Endothelial cell of umbilical vein (primary cell): ENCODE measurements around the gene IGSF9. TPM values are rescaled to one million over a fixed set of nuclear protein-coding genes. Genes with fewer than 3 reads are reported as not detected.

ENCODE experiments used
- BruUV-seq: library from RNA; stranded (reverse); fragments of 400-500 nt; replicated peaks from 2 replicates; lab custom pipeline; 2021; lab: Mats Ljungman, UMichigan
- CTCF ChIA-PET: fragments of 300-600, 350-600 bp; sonication (Branson Sonifier 250); formaldehyde crosslinking; loops from one replicate; lab custom pipeline; 2021; ENCODE audit warnings: antibody characterized with exemption, inconsistent platforms; lab: Charles Lee
- POLR2A ChIA-PET: fragments of 300-600, 350-600 bp; sonication (Branson Sonifier 250); formaldehyde crosslinking; loops from one replicate; lab custom pipeline; 2021; ENCODE audit warnings: antibody characterized with exemption, inconsistent platforms; lab: Charles Lee
- DNase-seq: peaks from one replicate; pipeline ENCODE4 v3.0.0-alpha.2; 2011; ENCODE audit warnings: low read depth, low spot score
- FAIRE-seq: peaks from 2 replicates; lab custom pipeline; 2011; peaks lifted over from hg19 to GRCh38; lab: Jason Lieb, UNC
- H2AFZ ChIP-seq: 2 replicates; pipeline ENCODE4 v1.6.0; 2012; ENCODE audit warnings: low read depth, low read length, control low read depth, inconsistent platforms
- H3K27ac ChIP-seq: 2 replicates; pipeline ENCODE4 v1.5.1; 2011; ENCODE audit warnings: low read depth, mild to moderate bottlenecking, control low read depth, low read length, moderate library complexity; ENCODE audit not compliant: insufficient read depth
- H3K27me3 ChIP-seq, 2 experiments: 2 replicates each; pipeline versions ENCODE4 v1.6.0 to v1.6.1; 2011; ENCODE audit warnings: low read length in 2 of 2, mixed read lengths in 1 of 2; ENCODE audit not compliant: control insufficient read depth in 2 of 2, insufficient read depth in 2 of 2
- H3K36me3 ChIP-seq, 2 experiments: 2 replicates in 1 of 2; 3 replicates in 1 of 2; pipeline ENCODE4 v1.5.1; 2011; ENCODE audit warnings: low read length in 2 of 2, mild to moderate bottlenecking in 1 of 2, moderate library complexity in 1 of 2; ENCODE audit not compliant: control insufficient read depth in 2 of 2, insufficient read depth in 2 of 2; ENCODE audit errors: extremely low read depth in 1 of 2
- H3K4me1 ChIP-seq: 3 replicates; pipeline ENCODE4 v1.5.1; 2011; ENCODE audit warnings: mild to moderate bottlenecking, low read length; ENCODE audit not compliant: control insufficient read depth, insufficient read depth; ENCODE audit errors: extremely low read depth
- H3K4me2 ChIP-seq: 2 replicates; pipeline ENCODE4 v1.6.1; 2011; ENCODE audit warnings: low read length, control low read depth, mixed read lengths; ENCODE audit not compliant: insufficient read depth
- H3K4me3 ChIP-seq, 3 experiments: fragments of 200-600 bp in 1 of 3; sonication (generic), shearing (Covaris generic) in 1 of 3; replicated peaks in 1 of 3; 2 replicates each; pipeline ENCODE4 v1.5.1; 2011 to 2016; ENCODE audit warnings: control low read depth in 3 of 3, low read length in 3 of 3, mild to moderate bottlenecking in 2 of 3, inconsistent platforms in 1 of 3, low read depth in 1 of 3, moderate library complexity in 1 of 3; ENCODE audit not compliant: insufficient read depth in 1 of 3
- H3K79me2 ChIP-seq: 2 replicates; pipeline ENCODE4 v1.6.0; 2012; ENCODE audit warnings: low read length, inconsistent platforms; ENCODE audit not compliant: control insufficient read depth, insufficient read depth
- H3K9ac ChIP-seq: replicated peaks from 2 replicates; pipeline ENCODE3; 2011; ENCODE audit warnings: low read length, control low read depth; ENCODE audit not compliant: insufficient read depth; ENCODE audit errors: extremely low read depth
- H3K9me1 ChIP-seq: replicated peaks from 3 replicates; pipeline ENCODE4 v1.6.0; 2011; ENCODE audit warnings: mild to moderate bottlenecking, low read length; ENCODE audit not compliant: control insufficient read depth, insufficient read depth; ENCODE audit errors: extremely low read depth
- H3K9me3 ChIP-seq: replicated peaks from 2 replicates; pipeline ENCODE4 v1.5.1; 2012; ENCODE audit warnings: low read length, inconsistent platforms; ENCODE audit not compliant: control insufficient read depth, insufficient read depth
- H4K20me1 ChIP-seq: replicated peaks from 2 replicates; pipeline ENCODE3; 2011; ENCODE audit warnings: mild to moderate bottlenecking, low read length; ENCODE audit not compliant: control insufficient read depth, insufficient read depth; ENCODE audit errors: extremely low read depth
- EZH2 ChIP-seq: IDR thresholded peaks from 2 replicates; pipeline ENCODE4 v1.6.1; 2012; ENCODE audit warnings: borderline replicate concordance, low read depth, mild to moderate bottlenecking, moderate library complexity, low read length, inconsistent platforms; ENCODE audit not compliant: severe bottlenecking
- FOS ChIP-seq: IDR thresholded peaks from 2 replicates; pipeline ENCODE4 v1.6.1; 2011; ENCODE audit warnings: mild to moderate bottlenecking, low read length, moderate library complexity, borderline replicate concordance; ENCODE audit not compliant: insufficient read depth
- GATA2 ChIP-seq: IDR thresholded peaks from 2 replicates; pipeline ENCODE4 v1.7.0; 2011; ENCODE audit warnings: low read depth, mild to moderate bottlenecking, moderate library complexity, mixed read lengths, low read length; ENCODE audit not compliant: insufficient read length, insufficient read depth
- JUN ChIP-seq: IDR thresholded peaks from 2 replicates; pipeline ENCODE4 v1.6.1; 2011; ENCODE audit warnings: borderline replicate concordance, low read depth; ENCODE audit not compliant: insufficient read length, insufficient read depth
- MAX ChIP-seq: IDR thresholded peaks from 2 replicates; pipeline ENCODE4 v1.6.1; 2011; ENCODE audit not compliant: insufficient read depth, insufficient read length
- MYC ChIP-seq: IDR thresholded peaks from one replicate; pipeline ENCODE4 v1.6.1; 2011; ENCODE audit warnings: mild to moderate bottlenecking, low read depth, low read length
- POLR2A ChIP-seq: IDR thresholded peaks from 2 replicates; pipeline ENCODE4 v1.6.1; 2012; ENCODE audit warnings: low read depth, mild to moderate bottlenecking, control low read depth, low read length
- POLR2AphosphoS5 ChIP-seq: IDR thresholded peaks from 2 replicates; pipeline ENCODE4 v1.6.1; 2012; ENCODE audit warnings: low read depth, mild to moderate bottlenecking, control low read depth, low read length, moderate library complexity; ENCODE audit not compliant: insufficient read depth
- dilution Hi-C: fragments of 300-500 bp; cut with MboI; formaldehyde crosslinking; loops from one replicate; pipeline ENCODE4 v1.15.0; 2019; ENCODE audit warnings: low sequenced_read_pairs; ENCODE audit not compliant: extremely low pct_ligation_motif_present
- intact Hi-C: fragments of 100-400 bp; cut with micrococcal nuclease; formaldehyde crosslinking; loops from one replicate; pipeline ENCODE4 v1.10.0; 2022
- polyA plus RNA-seq, 4 experiments: library from polyadenylated mRNA; depleted of rRNA in 3 of 4; stranded (reverse) in 3 of 4; unstranded in 1 of 4; fragments of >200 nt; gene quantifications; 2 replicates each; pipeline versions ENCODE4 v1.2.1 to v1.2.3, GENCODE V29; 2011 to 2012; ENCODE audit warnings: missing spikeins in 1 of 4
- total RNA-seq: library from RNA; stranded (reverse); gene quantifications from 2 replicates; pipeline ENCODE4 v1.2.3, GENCODE V29; 2021
- TF ChIP-seq, protein P1 (sequence below), 2 donors: IDR thresholded peaks; 1 replicate in 1 of 2; 2 replicates in 1 of 2; pipeline ENCODE4 v1.5.1; 2011; ENCODE audit warnings: low read length in 2 of 2, mild to moderate bottlenecking in 2 of 2, moderate library complexity in 2 of 2, control low read depth in 1 of 2, inconsistent platforms in 1 of 2, low read depth in 1 of 2; ENCODE audit not compliant: insufficient read depth in 1 of 2; ENCODE audit errors: extremely low read depth in 1 of 2

IGSF9 gene
- total and polyA plus RNA-seq, 2 donors (not counting 3 experiments of a cell fraction or from before 2014, with no cell fraction given) = 0.15 TPM

GRCh38 chr1:159992161-159992560, 46.7 kb upstream of the IGSF9 start:
- H3K9me1 ChIP-seq = no peaks in the 10 kb centered on the region
- H3K79me2 ChIP-seq = no peaks in the 10 kb centered on the region
- ChIA-PET CTCF (interaction anchor here (8.6 kb wide), 1 partner anchor 14 kb away, joined by 79 read pairs; no protein-coding TSS in a partner anchor), POLR2A (no interaction called here)
- no peaks in the 10 kb centered on the region for H3K9me3 ChIP-seq
- H3K4me1 ChIP-seq = no peaks in the 10 kb centered on the region
- DNase-seq (no peak), FAIRE-seq (no peak)
- H3K4me2 ChIP-seq = no peak overlapping the region
- intact Hi-C loops (no loop called here), dilution Hi-C loops (no loop called here)
- no peak overlapping the region for H2AFZ ChIP-seq
- TF ChIP-seq GATA2 (no peak), MYC (no peak), POLR2AphosphoS5 (no peak), JUN (no peak), MAX (no peak), POLR2A (no peak), FOS (no peak), EZH2 (no peak)
- TF ChIP-seq, protein P1, sequence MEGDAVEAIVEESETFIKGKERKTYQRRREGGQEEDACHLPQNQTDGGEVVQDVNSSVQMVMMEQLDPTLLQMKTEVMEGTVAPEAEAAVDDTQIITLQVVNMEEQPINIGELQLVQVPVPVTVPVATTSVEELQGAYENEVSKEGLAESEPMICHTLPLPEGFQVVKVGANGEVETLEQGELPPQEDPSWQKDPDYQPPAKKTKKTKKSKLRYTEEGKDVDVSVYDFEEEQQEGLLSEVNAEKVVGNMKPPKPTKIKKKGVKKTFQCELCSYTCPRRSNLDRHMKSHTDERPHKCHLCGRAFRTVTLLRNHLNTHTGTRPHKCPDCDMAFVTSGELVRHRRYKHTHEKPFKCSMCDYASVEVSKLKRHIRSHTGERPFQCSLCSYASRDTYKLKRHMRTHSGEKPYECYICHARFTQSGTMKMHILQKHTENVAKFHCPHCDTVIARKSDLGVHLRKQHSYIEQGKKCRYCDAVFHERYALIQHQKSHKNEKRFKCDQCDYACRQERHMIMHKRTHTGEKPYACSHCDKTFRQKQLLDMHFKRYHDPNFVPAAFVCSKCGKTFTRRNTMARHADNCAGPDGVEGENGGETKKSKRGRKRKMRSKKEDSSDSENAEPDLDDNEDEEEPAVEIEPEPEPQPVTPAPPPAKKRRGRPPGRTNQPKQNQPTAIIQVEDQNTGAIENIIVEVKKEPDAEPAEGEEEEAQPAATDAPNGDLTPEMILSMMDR (IDR thresholded peaks at IDR 0.05; ENCODE audit: extremely low read depth in 1 of 2, insufficient read depth in 1 of 2, low read depth in 1 of 2, low read length in 2 of 2) = no peak
- no peaks in the 10 kb centered on the region for H4K20me1 ChIP-seq
- no TSS peak for BruUV-seq
- H3K36me3 ChIP-seq = no peaks in the 10 kb centered on the region
- no peak overlapping the region for H3K4me3 ChIP-seq
- H3K27ac ChIP-seq = no peak overlapping the region
- H3K27me3 ChIP-seq = peaks cover 4 to 12% of the 10 kb centered on the region in 2 experiments
- no peak overlapping the region for H3K9ac ChIP-seq
